ENCODE results near the gene QPCT.
"Not testable (repeated sequence)": the region's sequence is repeated elsewhere in the genome, so short reads cannot be mapped to it uniquely, and the experiment has no call there.

QPCT gene

DNA sequence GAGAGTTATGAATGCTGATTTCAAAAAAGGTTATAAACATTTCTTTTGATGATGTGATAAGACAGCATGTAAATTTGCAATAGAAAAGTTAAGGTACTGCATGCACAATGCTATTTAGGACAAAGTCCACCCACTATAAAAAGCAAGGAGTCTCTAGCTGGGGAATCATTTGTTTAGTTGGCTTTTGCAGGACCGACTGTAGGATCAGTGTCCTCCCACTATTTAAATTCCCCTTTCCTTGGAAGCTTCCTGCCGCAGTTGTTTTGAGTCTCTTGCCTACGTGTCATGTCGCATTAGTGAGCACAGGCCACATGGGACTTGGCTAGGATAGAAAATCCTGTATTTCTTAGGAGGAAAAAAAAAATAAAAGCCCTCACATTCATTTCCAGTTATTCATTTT lies 13.1 kb downstream of the QPCT start:
- in situ Hi-C loops (cut with MboI; ENCODE audit: low sequenced_read_pairs), result no loop called here

DNA sequence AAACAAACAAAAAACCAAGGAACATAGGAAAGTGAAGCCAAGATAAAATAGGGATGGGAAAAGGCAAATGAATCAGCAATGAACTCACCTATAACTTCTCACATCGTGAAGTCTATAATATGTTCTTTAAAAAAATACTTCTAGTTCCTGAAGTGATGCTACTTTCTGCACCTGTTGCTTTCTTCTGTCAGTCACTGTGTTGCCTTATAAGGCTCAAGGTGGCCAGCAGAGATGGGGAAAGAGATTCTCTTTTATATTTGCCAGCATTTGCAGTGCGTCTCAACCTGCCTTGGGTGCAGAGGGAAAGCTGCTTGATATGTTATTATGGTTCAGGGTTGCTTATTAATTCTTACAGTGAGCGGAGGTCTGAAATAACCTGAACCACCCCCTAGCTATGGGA lies 14.0 kb downstream of the QPCT start:
- in situ Hi-C loops (cut with MboI; ENCODE audit: low sequenced_read_pairs), result no loop called here

- in situ Hi-C loops (cut with MboI; ENCODE audit: low sequenced_read_pairs), result no loop called here
Observed at GRCh38 chr2:37361216-37361815, 16.9 kb downstream of the QPCT start.

DNA sequence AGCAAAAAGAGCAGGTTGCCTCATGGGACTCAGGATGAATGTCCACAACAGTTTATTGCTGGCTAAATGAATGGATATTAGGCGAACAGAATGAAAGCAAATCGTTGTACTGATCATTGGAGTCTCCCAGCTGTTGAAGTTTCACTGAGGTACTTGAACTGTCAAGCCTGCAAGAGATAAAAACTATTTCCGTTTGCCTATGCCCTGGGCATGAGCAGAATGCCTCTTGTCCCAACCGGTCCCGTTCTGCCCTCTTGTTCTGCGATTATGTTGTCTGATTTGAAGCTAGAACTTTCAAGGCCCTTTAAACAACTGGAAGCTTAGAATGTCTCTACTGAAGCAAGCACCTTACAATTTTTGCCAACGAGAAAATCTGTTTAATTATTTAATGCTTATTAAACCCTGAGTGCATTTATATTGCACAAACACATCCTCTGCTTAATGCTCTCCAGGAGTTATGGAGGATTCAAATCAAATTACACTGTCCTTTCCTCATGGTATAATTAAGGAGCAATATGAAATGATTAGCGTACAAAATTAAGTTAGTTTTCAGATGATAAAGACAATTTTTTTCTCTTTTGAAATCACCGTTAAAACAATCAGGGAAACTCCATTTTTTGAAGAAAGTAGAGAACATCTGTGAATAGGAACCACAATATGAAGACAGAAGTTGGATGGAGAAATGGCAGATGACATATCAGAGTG lies 17.7 kb downstream of the QPCT start:
- in situ Hi-C loops (cut with MboI; ENCODE audit: low sequenced_read_pairs), result no loop called here

GRCh38 chr2:37364351-37364750 lies 19.9 kb downstream of the QPCT start:
- in situ Hi-C loops (cut with MboI; ENCODE audit: low sequenced_read_pairs), result no loop called here

- in situ Hi-C loops (cut with MboI; ENCODE audit: low sequenced_read_pairs), result no loop called here
Observed at GRCh38 chr2:37365669-37366068, 21.2 kb downstream of the QPCT start.

GRCh38 chr2:37366773-37367172 lies 22.3 kb downstream of the QPCT start:
- in situ Hi-C loops (cut with MboI; ENCODE audit: low sequenced_read_pairs), result no loop called here

- in situ Hi-C loops (cut with MboI; ENCODE audit: low sequenced_read_pairs), result no loop called here
Observed at GRCh38 chr2:37367310-37367709, 22.9 kb downstream of the QPCT start.

- in situ Hi-C loops (cut with MboI; ENCODE audit: low sequenced_read_pairs), result no loop called here
Observed at GRCh38 chr2:37367984-37368383, 23.6 kb downstream of the QPCT start.

GRCh38 chr2:37370666-37371065 lies 26.2 kb downstream of the QPCT start:
- in situ Hi-C loops (cut with MboI; ENCODE audit: low sequenced_read_pairs), result no loop called here

DNA sequence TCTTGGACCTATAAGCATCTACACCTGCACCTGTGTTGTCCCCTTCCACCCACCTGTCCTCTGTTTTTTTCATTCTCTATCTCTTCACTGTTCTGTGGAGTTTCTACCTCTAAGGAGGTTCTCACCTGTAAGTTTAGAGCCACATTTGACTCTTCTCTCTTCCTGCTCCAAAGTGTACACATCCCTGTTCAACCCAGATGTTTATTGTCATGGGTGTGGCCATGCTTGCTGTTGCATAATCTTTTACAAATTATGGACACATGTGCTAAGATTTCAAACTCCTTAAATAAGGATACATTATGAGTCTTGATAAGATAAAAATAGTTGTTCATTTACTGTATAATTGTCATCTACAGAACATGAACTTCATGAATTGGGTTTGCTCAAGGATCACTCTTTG lies 27.6 kb downstream of the QPCT start:
- in situ Hi-C loops (cut with MboI; ENCODE audit: low sequenced_read_pairs), result no loop called here

- in situ Hi-C loops (cut with MboI; ENCODE audit: low sequenced_read_pairs), result no loop called here
Observed at GRCh38 chr2:37375741-37376288, 31.4 kb downstream of the QPCT start.

GRCh38 chr2:37376421-37377186 lies 32.2 kb downstream of the QPCT start:
- in situ Hi-C loops (cut with MboI; ENCODE audit: low sequenced_read_pairs), result no loop called here

GRCh38 chr2:37377187-37377532 lies 32.7 kb downstream of the QPCT start:
- in situ Hi-C loops (cut with MboI; ENCODE audit: low sequenced_read_pairs), result no loop called here

- in situ Hi-C loops (cut with MboI; ENCODE audit: low sequenced_read_pairs), result no loop called here
Observed at GRCh38 chr2:37378411-37378810, 34.0 kb downstream of the QPCT start.

DNA sequence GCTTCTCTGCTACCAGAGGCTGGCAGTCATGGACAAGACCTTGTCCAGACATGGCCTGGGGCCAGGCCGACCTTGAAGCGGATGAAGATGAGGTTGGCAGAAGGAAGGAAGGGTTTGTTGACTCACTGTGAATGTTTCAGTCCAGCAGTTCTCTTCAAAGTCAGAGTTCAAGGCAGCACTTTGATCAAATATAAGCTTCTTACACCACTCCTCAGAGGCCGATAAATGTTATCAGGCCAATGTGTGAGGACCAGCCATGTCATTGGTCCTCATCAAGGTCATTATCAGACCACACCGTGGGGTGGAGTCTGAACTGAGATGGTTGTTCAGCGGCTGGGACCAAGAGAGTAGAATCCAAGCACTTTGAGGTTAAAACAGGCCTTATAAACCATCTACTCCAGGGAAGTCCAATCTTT lies 35.5 kb downstream of the QPCT start:
- in situ Hi-C loops (cut with MboI; ENCODE audit: low sequenced_read_pairs), result no loop called here

- in situ Hi-C loops (cut with MboI; ENCODE audit: low sequenced_read_pairs), result not testable (repeated sequence)
Observed at GRCh38 chr2:37380787-37381186, 36.4 kb downstream of the QPCT start.

- in situ Hi-C loops (cut with MboI; ENCODE audit: low sequenced_read_pairs), result not testable (repeated sequence)
Observed at GRCh38 chr2:37384261-37384660, 39.8 kb downstream of the QPCT start.

DNA sequence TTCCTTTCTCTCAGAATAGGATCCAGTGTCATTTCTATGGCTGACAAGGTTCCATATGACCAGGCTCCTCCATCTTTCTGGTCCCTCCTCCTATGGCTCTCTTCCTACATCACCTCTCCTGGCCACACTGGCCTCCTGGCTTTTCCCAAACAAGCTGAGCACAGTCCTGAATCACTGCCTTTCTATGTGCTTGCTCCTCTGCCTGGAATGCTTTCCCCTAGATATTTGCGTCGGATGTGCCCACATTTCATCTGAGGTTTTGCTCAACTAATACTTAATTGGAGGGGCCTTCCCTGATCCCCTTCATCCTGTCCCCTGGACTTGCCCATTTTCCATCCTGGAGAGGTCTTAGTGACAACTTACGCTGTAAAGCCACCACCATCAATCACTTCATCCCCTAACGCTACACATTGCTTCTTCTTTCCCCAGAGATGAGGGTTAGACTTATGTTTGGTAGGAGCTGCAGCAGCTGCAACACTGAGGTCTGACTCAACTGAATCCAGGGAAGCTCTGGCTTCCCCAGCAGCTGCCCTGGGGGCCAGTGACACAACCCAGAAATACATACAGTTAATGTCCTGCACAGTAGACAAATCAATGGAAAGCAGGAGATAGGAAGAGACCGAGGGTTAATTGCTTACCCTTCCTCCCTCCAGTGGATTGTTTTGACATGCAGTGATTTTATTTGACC lies 42.9 kb downstream of the QPCT start:
- in situ Hi-C loops (cut with MboI; ENCODE audit: low sequenced_read_pairs), result no loop called here

- in situ Hi-C loops (cut with MboI; ENCODE audit: low sequenced_read_pairs), result no loop called here
Observed at GRCh38 chr2:37388074-37388473, 43.6 kb downstream of the QPCT start.

DNA sequence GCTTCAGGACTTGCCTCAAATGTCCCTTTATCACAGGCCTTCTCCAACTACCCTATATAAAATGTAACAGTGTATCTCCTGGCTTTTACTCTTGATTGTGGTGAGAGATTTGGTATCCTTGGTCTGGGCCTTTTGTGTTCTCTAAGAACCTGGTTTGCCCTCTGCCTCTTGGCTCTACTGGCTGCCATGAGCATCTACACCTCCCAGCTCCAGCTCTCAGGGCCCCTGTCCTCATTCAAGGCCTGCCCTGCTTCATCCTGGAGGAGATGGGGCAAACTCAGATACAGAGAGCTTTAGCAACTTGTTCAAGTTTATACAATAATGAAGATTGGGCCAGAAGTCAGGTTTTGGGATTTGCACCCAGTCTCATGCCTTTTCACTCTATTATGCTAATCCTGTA lies 45.0 kb downstream of the QPCT start:
- in situ Hi-C loops (cut with MboI; ENCODE audit: low sequenced_read_pairs), result no loop called here
